Measurements from ENCODE around the gene SORBS1.

The SORBS1 gene

DNA sequence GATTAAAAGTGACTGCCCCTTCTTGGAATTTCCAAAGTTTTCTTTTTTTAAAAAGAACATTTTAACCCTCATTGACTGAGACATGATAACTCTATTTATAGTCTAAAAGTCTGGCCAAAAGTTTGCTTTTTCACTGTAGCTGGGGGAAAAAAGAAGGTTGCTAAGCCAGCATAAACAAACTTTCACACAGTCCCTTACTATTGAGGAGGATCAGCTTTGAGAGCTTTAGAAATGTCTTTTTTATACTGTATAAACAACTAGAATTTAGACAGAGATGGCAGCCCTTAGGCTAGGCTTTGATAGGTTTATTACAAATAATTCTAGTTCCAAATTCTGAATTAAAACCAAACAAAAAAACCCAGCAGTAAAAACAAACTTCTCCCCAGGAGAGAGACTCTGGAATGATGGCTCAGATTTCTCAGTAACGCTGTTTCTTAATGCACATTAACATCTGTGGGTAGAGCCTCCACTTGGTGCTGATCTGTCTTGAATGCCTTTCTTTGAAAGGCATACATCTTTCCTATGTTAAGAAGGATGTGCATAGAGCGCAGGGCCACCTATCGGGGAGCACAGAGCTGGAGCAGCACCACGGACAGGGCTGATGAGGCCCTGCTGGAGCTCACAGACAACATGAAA lies 169.5 kb downstream of the SORBS1 start:
- no peak overlapping the region for H3K27ac ChIP-seq (ENCODE audit: extremely low read depth, low read depth, low read length)
- ChIA-PET CTCF (interaction anchor here (0.6 to 1.9 kb wide), 5 partner anchors 16 to 509 kb away, joined by 3 to 8 read pairs (median 5); no protein-coding TSS in a partner anchor), POLR2A (interaction anchor here (0.6 kb wide), 1 partner anchor 182 kb away, joined by 3 read pairs; no protein-coding TSS in a partner anchor)
- H3K9me3 ChIP-seq (ENCODE audit: control insufficient read depth, insufficient read depth, low read depth, low read length) = no peaks in the 10 kb centered on the region
- no peak overlapping the region for H3K4me3 ChIP-seq (ENCODE audit: low read depth, low read length)
- H3K4me1 ChIP-seq (ENCODE audit: control insufficient read depth, insufficient read depth, low read length) = peaks cover 11% of the 10 kb centered on the region; the same call in 1 of the 2 replicates
- TF ChIP-seq ZBTB44 (tag by site-specific recombination; IDR thresholded peaks at IDR 0.05) (no peak), ZNF514 (tag by site-specific recombination; IDR thresholded peaks at IDR 0.05) (no peak), ZSCAN16 (tag by site-specific recombination; IDR thresholded peaks at IDR 0.05) (peak; percentile 83), ZNF133 (tag by site-specific recombination; IDR thresholded peaks at IDR 0.05) (no peak), SETDB1 (IDR thresholded peaks at IDR 0.05; ENCODE audit: insufficient read length, low read length) (no peak), IKZF3 (tag by site-specific recombination; IDR thresholded peaks at IDR 0.05) (0 out of 2 replicates have a peak, but pooled peaks have one; percentile 15), ZNF292 (tag by site-specific recombination; IDR thresholded peaks at IDR 0.05; ENCODE audit: borderline replicate concordance, low read depth) (no peak), HIC1 (tag by site-specific recombination; IDR thresholded peaks at IDR 0.05) (no peak), ZNF585B (tag by site-specific recombination; IDR thresholded peaks at IDR 0.05) (no peak), ZXDB (tag by site-specific recombination; IDR thresholded peaks at IDR 0.05) (no peak), ZSCAN23 (tag by site-specific recombination; IDR thresholded peaks at IDR 0.05) (no peak), BCL11A (tag by site-specific recombination; IDR thresholded peaks at IDR 0.05; ENCODE audit: low read depth) (no peak), ZBTB20 (tag by site-specific recombination; IDR thresholded peaks at IDR 0.05) (no peak), MZF1 (tag by site-specific recombination; IDR thresholded peaks at IDR 0.05; ENCODE audit: borderline replicate concordance) (no peak), FEZF1 (tag by site-specific recombination; IDR thresholded peaks at IDR 0.05) (peak; percentile 66), GLIS1 (tag by site-specific recombination; IDR thresholded peaks at IDR 0.05) (peak; percentile 26; the same call in 1 of the 2 replicates), ZBTB17 (tag by site-specific recombination; IDR thresholded peaks at IDR 0.05) (peak; percentile 83)
- TF ChIP-seq, protein P1, sequence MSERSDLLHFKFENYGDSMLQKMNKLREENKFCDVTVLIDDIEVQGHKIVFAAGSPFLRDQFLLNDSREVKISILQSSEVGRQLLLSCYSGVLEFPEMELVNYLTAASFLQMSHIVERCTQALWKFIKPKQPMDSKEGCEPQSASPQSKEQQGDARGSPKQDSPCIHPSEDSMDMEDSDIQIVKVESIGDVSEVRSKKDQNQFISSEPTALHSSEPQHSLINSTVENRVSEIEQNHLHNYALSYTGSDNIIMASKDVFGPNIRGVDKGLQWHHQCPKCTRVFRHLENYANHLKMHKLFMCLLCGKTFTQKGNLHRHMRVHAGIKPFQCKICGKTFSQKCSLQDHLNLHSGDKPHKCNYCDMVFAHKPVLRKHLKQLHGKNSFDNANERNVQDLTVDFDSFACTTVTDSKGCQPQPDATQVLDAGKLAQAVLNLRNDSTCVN (tag by site-specific recombination; optimal IDR thresholded peaks at IDR 0.05) = no peak
- TF ChIP-seq, protein P2, sequence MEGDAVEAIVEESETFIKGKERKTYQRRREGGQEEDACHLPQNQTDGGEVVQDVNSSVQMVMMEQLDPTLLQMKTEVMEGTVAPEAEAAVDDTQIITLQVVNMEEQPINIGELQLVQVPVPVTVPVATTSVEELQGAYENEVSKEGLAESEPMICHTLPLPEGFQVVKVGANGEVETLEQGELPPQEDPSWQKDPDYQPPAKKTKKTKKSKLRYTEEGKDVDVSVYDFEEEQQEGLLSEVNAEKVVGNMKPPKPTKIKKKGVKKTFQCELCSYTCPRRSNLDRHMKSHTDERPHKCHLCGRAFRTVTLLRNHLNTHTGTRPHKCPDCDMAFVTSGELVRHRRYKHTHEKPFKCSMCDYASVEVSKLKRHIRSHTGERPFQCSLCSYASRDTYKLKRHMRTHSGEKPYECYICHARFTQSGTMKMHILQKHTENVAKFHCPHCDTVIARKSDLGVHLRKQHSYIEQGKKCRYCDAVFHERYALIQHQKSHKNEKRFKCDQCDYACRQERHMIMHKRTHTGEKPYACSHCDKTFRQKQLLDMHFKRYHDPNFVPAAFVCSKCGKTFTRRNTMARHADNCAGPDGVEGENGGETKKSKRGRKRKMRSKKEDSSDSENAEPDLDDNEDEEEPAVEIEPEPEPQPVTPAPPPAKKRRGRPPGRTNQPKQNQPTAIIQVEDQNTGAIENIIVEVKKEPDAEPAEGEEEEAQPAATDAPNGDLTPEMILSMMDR (tag by site-specific recombination; IDR thresholded peaks at IDR 0.05) = peak; percentile 66
- TF ChIP-seq, protein P3, sequence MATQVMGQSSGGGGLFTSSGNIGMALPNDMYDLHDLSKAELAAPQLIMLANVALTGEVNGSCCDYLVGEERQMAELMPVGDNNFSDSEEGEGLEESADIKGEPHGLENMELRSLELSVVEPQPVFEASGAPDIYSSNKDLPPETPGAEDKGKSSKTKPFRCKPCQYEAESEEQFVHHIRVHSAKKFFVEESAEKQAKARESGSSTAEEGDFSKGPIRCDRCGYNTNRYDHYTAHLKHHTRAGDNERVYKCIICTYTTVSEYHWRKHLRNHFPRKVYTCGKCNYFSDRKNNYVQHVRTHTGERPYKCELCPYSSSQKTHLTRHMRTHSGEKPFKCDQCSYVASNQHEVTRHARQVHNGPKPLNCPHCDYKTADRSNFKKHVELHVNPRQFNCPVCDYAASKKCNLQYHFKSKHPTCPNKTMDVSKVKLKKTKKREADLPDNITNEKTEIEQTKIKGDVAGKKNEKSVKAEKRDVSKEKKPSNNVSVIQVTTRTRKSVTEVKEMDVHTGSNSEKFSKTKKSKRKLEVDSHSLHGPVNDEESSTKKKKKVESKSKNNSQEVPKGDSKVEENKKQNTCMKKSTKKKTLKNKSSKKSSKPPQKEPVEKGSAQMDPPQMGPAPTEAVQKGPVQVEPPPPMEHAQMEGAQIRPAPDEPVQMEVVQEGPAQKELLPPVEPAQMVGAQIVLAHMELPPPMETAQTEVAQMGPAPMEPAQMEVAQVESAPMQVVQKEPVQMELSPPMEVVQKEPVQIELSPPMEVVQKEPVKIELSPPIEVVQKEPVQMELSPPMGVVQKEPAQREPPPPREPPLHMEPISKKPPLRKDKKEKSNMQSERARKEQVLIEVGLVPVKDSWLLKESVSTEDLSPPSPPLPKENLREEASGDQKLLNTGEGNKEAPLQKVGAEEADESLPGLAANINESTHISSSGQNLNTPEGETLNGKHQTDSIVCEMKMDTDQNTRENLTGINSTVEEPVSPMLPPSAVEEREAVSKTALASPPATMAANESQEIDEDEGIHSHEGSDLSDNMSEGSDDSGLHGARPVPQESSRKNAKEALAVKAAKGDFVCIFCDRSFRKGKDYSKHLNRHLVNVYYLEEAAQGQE (tag by site-specific recombination; IDR thresholded peaks at IDR 0.05) = peak; percentile 97
- TF ChIP-seq, protein P4, sequence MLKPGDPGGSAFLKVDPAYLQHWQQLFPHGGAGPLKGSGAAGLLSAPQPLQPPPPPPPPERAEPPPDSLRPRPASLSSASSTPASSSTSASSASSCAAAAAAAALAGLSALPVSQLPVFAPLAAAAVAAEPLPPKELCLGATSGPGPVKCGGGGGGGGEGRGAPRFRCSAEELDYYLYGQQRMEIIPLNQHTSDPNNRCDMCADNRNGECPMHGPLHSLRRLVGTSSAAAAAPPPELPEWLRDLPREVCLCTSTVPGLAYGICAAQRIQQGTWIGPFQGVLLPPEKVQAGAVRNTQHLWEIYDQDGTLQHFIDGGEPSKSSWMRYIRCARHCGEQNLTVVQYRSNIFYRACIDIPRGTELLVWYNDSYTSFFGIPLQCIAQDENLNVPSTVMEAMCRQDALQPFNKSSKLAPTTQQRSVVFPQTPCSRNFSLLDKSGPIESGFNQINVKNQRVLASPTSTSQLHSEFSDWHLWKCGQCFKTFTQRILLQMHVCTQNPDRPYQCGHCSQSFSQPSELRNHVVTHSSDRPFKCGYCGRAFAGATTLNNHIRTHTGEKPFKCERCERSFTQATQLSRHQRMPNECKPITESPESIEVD (tag by site-specific recombination; IDR thresholded peaks at IDR 0.05) = peak; percentile 89
- H3K36me3 ChIP-seq (ENCODE audit: control insufficient read depth in 2 of 2, insufficient read depth in 1 of 2, low read length in 2 of 2) = no peaks in the 10 kb centered on the region

All from HEK293 (cell line).